T-helper 1 cell treated with Interleukin-12 subunit alpha and Interleukin-12 subunit beta and Interleukin-4 antibody, amounts not matched to agents 30 ng/mL and 1 ng/mL, for 36 hours (primary cell): ENCODE measurements around the gene TCOF1. TPM values are rescaled to one million over a fixed set of nuclear protein-coding genes. Genes with fewer than 3 reads are reported as not detected.

ENCODE experiments used
- intact Hi-C: fragments of 100-400 bp; cut with micrococcal nuclease; formaldehyde crosslinking; loops from one replicate; pipeline ENCODE4 v1.15.1; 2024
- total RNA-seq: library from RNA; stranded (reverse); gene quantifications from 2 replicates; pipeline ENCODE4 v1.2.3, GENCODE V29; 2022

The TCOF1 gene
- total RNA-seq: 63.2 and 64.0 TPM in 2 replicates

- intact Hi-C loops: loop anchor here (1.0 to 10.0 kb wide), 16 partner anchors 55 to 1414 kb away; partner anchors contain the start of genes CD74, CSNK1A1, G3BP1 and GM2A
Observed at GRCh38 chr5:150357326-150358260, at the start of gene TCOF1. Gene TCOF1, plus strand, starts transcription at chr5:150357697. Its CDS starts 50 bp downstream, at chr5:150357747.

GRCh38 chr5:150309101-150309885 is 48.2 kb upstream of the TCOF1 start:
- intact Hi-C loops: no loop called here

GRCh38 chr5:150309886-150310239 is 47.6 kb upstream of the TCOF1 start:
- intact Hi-C loops: no loop called here

GRCh38 chr5:150310246-150310645 is 47.3 kb upstream of the TCOF1 start:
- intact Hi-C loops: no loop called here

- intact Hi-C loops: no loop called here
Observed at GRCh38 chr5:150311015-150311692, 46.3 kb upstream of the TCOF1 start.

GRCh38 chr5:150312518-150312917 is 45.0 kb upstream of the TCOF1 start:
- intact Hi-C loops: no loop called here

GRCh38 chr5:150313501-150313900 is 44.0 kb upstream of the TCOF1 start:
- intact Hi-C loops: no loop called here

GRCh38 chr5:150313921-150314716 is 43.4 kb upstream of the TCOF1 start:
- intact Hi-C loops: no loop called here

GRCh38 chr5:150315245-150315644 is 42.3 kb upstream of the TCOF1 start:
- intact Hi-C loops: no loop called here

GRCh38 chr5:150316320-150316719 is 41.2 kb upstream of the TCOF1 start:
- intact Hi-C loops: no loop called here

- intact Hi-C loops: no loop called here
Observed at GRCh38 chr5:150317048-150318003, 40.2 kb upstream of the TCOF1 start.

GRCh38 chr5:150318613-150319483 is 38.6 kb upstream of the TCOF1 start:
- intact Hi-C loops: no loop called here

GRCh38 chr5:150319484-150319790 is 38.1 kb upstream of the TCOF1 start:
- intact Hi-C loops: no loop called here

- intact Hi-C loops: no loop called here
Observed at GRCh38 chr5:150320044-150320613, 37.4 kb upstream of the TCOF1 start.

GRCh38 chr5:150321211-150321610 is 36.3 kb upstream of the TCOF1 start:
- intact Hi-C loops: no loop called here

GRCh38 chr5:150321784-150322183 is 35.7 kb upstream of the TCOF1 start:
- intact Hi-C loops: no loop called here

GRCh38 chr5:150322202-150322601 is 35.3 kb upstream of the TCOF1 start:
- intact Hi-C loops: no loop called here

GRCh38 chr5:150323092-150323491 is 34.4 kb upstream of the TCOF1 start:
- intact Hi-C loops: no loop called here

- intact Hi-C loops: no loop called here
Observed at GRCh38 chr5:150323819-150324218, 33.7 kb upstream of the TCOF1 start.
